Mucosa of gallbladder (tissue), 1 donor: ENCODE results near the gene VASP. TPM values are rescaled to one million over a fixed set of nuclear protein-coding genes. Genes with fewer than 3 reads are reported as not detected.

Experiments used
- DNase-seq: peaks from one replicate; pipeline ENCODE4 v3.0.0-alpha.2; 2020; ENCODE audit warnings: low spot score
- total RNA-seq: library from RNA; stranded (reverse); gene quantifications from one replicate; pipeline ENCODE4 v1.2.1, GENCODE V29; 2021
- donor health status: DM: no; HTN: no; CAD: no.

VASP gene
- total RNA-seq, 1 donor from 2014 or later: 137 TPM

- peak; percentile 65 for DNase-seq
Observed at GRCh38 chr19:45514376-45515051, 7.2 kb downstream of the VASP start.

- DNase-seq: no peak
Observed at GRCh38 chr19:45515081-45515624, 7.9 kb downstream of the VASP start.

- DNase-seq: no peak
Observed at GRCh38 chr19:45515807-45516401, 8.6 kb downstream of the VASP start.

- DNase-seq: no peak
Observed at GRCh38 chr19:45517238-45517637, 10.0 kb downstream of the VASP start.

GRCh38 chr19:45517641-45518468 is 10.6 kb downstream of the VASP start:
- no peak for DNase-seq

GRCh38 chr19:45518469-45518826 is 11.2 kb downstream of the VASP start:
- DNase-seq: no peak

- no peak for DNase-seq
Observed at GRCh38 chr19:45522010-45522941, 15.0 kb downstream of the VASP start.

GRCh38 chr19:45523642-45524256 is 16.5 kb downstream of the VASP start:
- peak; percentile 83 for DNase-seq

- no peak for DNase-seq
Observed at GRCh38 chr19:45524575-45525129, 17.4 kb downstream of the VASP start.

- DNase-seq: peak; percentile 55
Observed at GRCh38 chr19:45526143-45526542, 18.9 kb downstream of the VASP start.

- DNase-seq: no peak
Observed at GRCh38 chr19:45526971-45527370, 19.7 kb downstream of the VASP start.

GRCh38 chr19:45527731-45528130 is 20.5 kb downstream of the VASP start:
- DNase-seq: no peak

- DNase-seq: peak; percentile 62
Observed at GRCh38 chr19:45528149-45528743, 21.0 kb downstream of the VASP start.

GRCh38 chr19:45528744-45529419 is 21.6 kb downstream of the VASP start:
- peak; percentile 75 for DNase-seq

- DNase-seq: no peak
Observed at GRCh38 chr19:45529420-45529785, 22.1 kb downstream of the VASP start.

- DNase-seq: no peak
Observed at GRCh38 chr19:45531349-45531748, 24.1 kb downstream of the VASP start.

GRCh38 chr19:45539459-45539858 is 32.2 kb downstream of the VASP start:
- DNase-seq: no peak

GRCh38 chr19:45542234-45542668 is 35.0 kb downstream of the VASP start:
- DNase-seq: no peak

- no peak for DNase-seq
Observed at GRCh38 chr19:45547211-45547770, 40.0 kb downstream of the VASP start.
